Endodermal cell (in vitro differentiated cells): ENCODE data around the gene GABPB2. TPM values are rescaled to one million over a fixed set of nuclear protein-coding genes. Genes with fewer than 3 reads are reported as not detected.

ENCODE experiments used
- DNase-seq: peaks from one replicate; pipeline ENCODE4 v3.0.0-alpha.2; 2017
- H3K27ac ChIP-seq: 2 replicates; pipeline ENCODE4 v1.5.1; 2013; ENCODE audit warnings: mild to moderate bottlenecking, low read depth, low read length, moderate library complexity
- H3K27me3 ChIP-seq: 2 replicates; pipeline ENCODE4 v1.6.1; 2013; ENCODE audit warnings: mild to moderate bottlenecking, low read length, moderate library complexity; ENCODE audit not compliant: insufficient read depth, control insufficient read depth, poor library complexity, severe bottlenecking
- H3K36me3 ChIP-seq: 2 replicates; pipeline ENCODE4 v1.7.0; 2013; ENCODE audit warnings: mild to moderate bottlenecking, low read length, moderate library complexity; ENCODE audit not compliant: control insufficient read depth, insufficient read depth
- H3K4me1 ChIP-seq: one replicate; pipeline ENCODE4 v1.7.0; 2013; ENCODE audit warnings: low read length; ENCODE audit not compliant: control insufficient read depth, insufficient read depth
- H3K4me3 ChIP-seq: 2 replicates; pipeline ENCODE4 v1.5.1; 2013; ENCODE audit warnings: mild to moderate bottlenecking, low read length, moderate library complexity
- H3K9ac ChIP-seq: 2 replicates; pipeline ENCODE4 v1.6.1; 2013; ENCODE audit warnings: mild to moderate bottlenecking, low read length, moderate library complexity; ENCODE audit not compliant: poor library complexity, severe bottlenecking; ENCODE audit errors: extremely low read depth
- H3K9me3 ChIP-seq: 2 replicates; pipeline ENCODE4 v1.6.1; 2013; ENCODE audit warnings: mild to moderate bottlenecking, low read length, moderate library complexity; ENCODE audit not compliant: control insufficient read depth
- H3K27ac Mint-ChIP-seq: 2 replicates; pipeline ENCODE4 v1.8.0; 2020; ENCODE audit warnings: mixed read lengths
- H3K27me3 Mint-ChIP-seq: 2 replicates; pipeline ENCODE4 v1.8.0; 2021; ENCODE audit warnings: mild to moderate bottlenecking, mixed read lengths; ENCODE audit not compliant: insufficient read depth
- H3K36me3 Mint-ChIP-seq: 2 replicates; pipeline ENCODE4 v1.8.0; 2020; ENCODE audit warnings: low read depth, mixed read lengths
- H3K4me1 Mint-ChIP-seq: 2 replicates; pipeline ENCODE4 v1.8.0; 2020; ENCODE audit warnings: mixed read lengths
- H3K4me3 Mint-ChIP-seq: 2 replicates; pipeline ENCODE4 v1.8.0; 2020; ENCODE audit warnings: mild to moderate bottlenecking, moderate library complexity, mixed read lengths
- H3K9me3 Mint-ChIP-seq: 2 replicates; pipeline ENCODE4 v1.8.0; 2020; ENCODE audit warnings: mild to moderate bottlenecking, mixed read lengths
- CTCF ChIP-seq: fragments of 200-600 bp; sonication (generic); conservative IDR thresholded peaks from 2 replicates; pipeline ENCODE4 v1.5.0; 2021; ENCODE audit warnings: antibody characterized with exemption, mild to moderate bottlenecking
- WGBS, 2 experiments: methylation state at CpG; one replicate each; pipeline versions ENCODE4 v1.1.5 to v1.1.7; 2013; ENCODE audit warnings: missing lambda C conversion rate in 2 of 2, mixed read lengths in 1 of 2; ENCODE audit not compliant: insufficient coverage in 1 of 2, insufficient read length in 1 of 2; 5-methylcytosine and 5-hydroxymethylcytosine counted together
- total RNA-seq, 2 donors: library from RNA; stranded (reverse); fragmentation: NEBNext Ultra II Directional in 1 of 2; extraction: Animal tissue kit (Norgen Biotek cat#: 25700) in 1 of 2; gene quantifications; 2 replicates in 1 of 2; 3 replicates in 1 of 2; pipeline ENCODE4 v1.2.1, GENCODE V29; 2021

The GABPB2 gene
- total RNA-seq, 2 donors from 2014 or later: 7.5 to 7.7 TPM

GRCh38 chr1:151098126-151098525, 27.6 kb downstream of the GABPB2 start:
- TF ChIP-seq CTCF: no peak
- Mint-ChIP-seq H3K27ac (no peak overlapping the region), H3K36me3 (peaks cover 5% of the 10 kb centered on the region), H3K9me3 (no peaks in the 10 kb centered on the region), H3K4me1 (no peaks in the 10 kb centered on the region), H3K27me3 (no peaks in the 10 kb centered on the region), H3K4me3 (no peak overlapping the region)
- no peaks in the 10 kb centered on the region for H3K9me3 ChIP-seq
- no peak for DNase-seq
- no peak overlapping the region for H3K27ac ChIP-seq
- H3K27me3 ChIP-seq: no peaks in the 10 kb centered on the region
- H3K4me1 ChIP-seq: no peaks in the 10 kb centered on the region
- no peak overlapping the region for H3K9ac ChIP-seq
- no peaks in the 10 kb centered on the region for H3K36me3 ChIP-seq
- WGBS, 2 experiments: 88 to 100% methylated on average over 1 of the region's 1 CpG
- H3K4me3 ChIP-seq: no peak overlapping the region

GRCh38 chr1:151104630-151105029, 34.1 kb downstream of the GABPB2 start:
- Mint-ChIP-seq H3K4me3 (no peak overlapping the region), H3K27ac (no peak overlapping the region), H3K9me3 (no peaks in the 10 kb centered on the region), H3K4me1 (no peaks in the 10 kb centered on the region), H3K27me3 (no peaks in the 10 kb centered on the region), H3K36me3 (peaks cover 3% of the 10 kb centered on the region)
- Histone ChIP-seq H3K36me3 (no peaks in the 10 kb centered on the region), H3K9me3 (no peaks in the 10 kb centered on the region), H3K27ac (no peak overlapping the region), H3K27me3 (no peaks in the 10 kb centered on the region), H3K9ac (no peak overlapping the region), H3K4me3 (no peak overlapping the region), H3K4me1 (no peaks in the 10 kb centered on the region)
- no peak for DNase-seq
- no peak for TF ChIP-seq CTCF

GRCh38 chr1:151106894-151107293, 36.3 kb downstream of the GABPB2 start:
- Histone ChIP-seq H3K27ac (no peak overlapping the region), H3K9ac (no peak overlapping the region), H3K36me3 (no peaks in the 10 kb centered on the region), H3K27me3 (no peaks in the 10 kb centered on the region), H3K4me3 (no peak overlapping the region), H3K9me3 (no peaks in the 10 kb centered on the region), H3K4me1 (no peaks in the 10 kb centered on the region)
- 84 to 100% methylated on average over 1 to 2 of the region's 2 CpGs for WGBS, 2 experiments
- Mint-ChIP-seq H3K27ac (no peak overlapping the region), H3K4me1 (no peaks in the 10 kb centered on the region), H3K9me3 (no peaks in the 10 kb centered on the region), H3K27me3 (no peaks in the 10 kb centered on the region), H3K36me3 (peaks cover 4% of the 10 kb centered on the region), H3K4me3 (no peak overlapping the region)
- TF ChIP-seq CTCF: no peak
- no peak for DNase-seq
